Tongue (tissue), 2 donors: ENCODE data around the gene ZFHX3. TPM values are rescaled to one million over a fixed set of nuclear protein-coding genes. Genes with fewer than 3 reads are reported as not detected.
A peak's percentile ranks its signal among the peaks of the same experiment; 100 is the strongest.

Experiments used
- DNase-seq: peaks from one replicate; pipeline ENCODE4 v3.0.0-alpha.2; 2015
- total RNA-seq: library from RNA; depleted of rRNA; stranded (reverse); fragments of >200 nt; gene quantifications from one replicate; pipeline ENCODE4 v1.2.3, GENCODE V29; 2014

The ZFHX3 gene
- total RNA-seq, 1 donor from 2014 or later = 12.7 TPM

DNA sequence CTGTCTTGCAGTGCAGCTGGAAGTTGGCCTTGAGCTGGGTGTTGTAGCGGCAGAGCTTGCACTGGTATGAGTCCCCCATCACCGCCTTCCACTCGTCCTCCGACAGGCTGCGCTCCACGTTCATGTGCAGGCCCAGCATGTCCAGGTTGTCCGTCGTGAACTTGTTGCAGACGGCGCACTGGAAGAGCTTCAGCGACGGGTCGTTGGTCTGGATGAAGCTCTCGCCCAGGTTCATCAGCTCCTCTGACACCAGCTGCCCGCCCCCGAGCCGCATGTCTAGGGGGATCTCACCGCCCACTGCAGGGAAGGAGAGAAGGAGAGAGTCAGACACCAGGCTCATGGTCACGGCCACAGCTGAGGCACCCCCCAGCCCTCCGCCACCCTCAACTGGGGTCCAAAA lies 97.3 kb downstream of the ZFHX3 start:
- DNase-seq = no peak

DNA sequence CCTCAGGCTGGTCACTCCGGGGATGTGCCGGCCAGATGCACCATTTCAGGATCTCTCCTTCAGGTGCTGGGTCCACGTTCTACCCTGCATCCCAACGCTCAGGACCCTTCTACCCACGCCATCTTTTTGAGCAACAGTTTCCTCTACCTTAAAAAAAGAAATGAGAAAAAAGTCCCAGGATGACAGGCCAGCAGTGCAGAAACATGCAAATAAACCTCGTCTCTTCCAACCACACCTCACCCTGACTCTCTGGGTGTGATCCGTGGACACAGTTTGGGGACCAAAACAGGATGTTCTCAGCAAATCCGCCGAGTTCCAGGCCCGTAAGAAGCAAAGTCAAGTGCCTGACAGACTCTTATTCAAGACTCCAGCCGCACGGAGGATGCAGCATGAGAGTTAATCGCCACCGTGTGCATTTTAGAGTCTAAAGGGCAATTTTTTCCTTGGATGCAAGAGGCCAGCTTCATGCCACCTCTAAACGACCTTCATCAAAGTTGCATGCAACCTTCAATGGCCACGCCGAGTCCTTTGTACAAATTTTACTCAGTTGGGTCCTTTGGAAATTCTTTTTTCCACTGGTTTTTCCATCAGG lies 99.6 kb downstream of the ZFHX3 start:
- DNase-seq = no peak

DNA sequence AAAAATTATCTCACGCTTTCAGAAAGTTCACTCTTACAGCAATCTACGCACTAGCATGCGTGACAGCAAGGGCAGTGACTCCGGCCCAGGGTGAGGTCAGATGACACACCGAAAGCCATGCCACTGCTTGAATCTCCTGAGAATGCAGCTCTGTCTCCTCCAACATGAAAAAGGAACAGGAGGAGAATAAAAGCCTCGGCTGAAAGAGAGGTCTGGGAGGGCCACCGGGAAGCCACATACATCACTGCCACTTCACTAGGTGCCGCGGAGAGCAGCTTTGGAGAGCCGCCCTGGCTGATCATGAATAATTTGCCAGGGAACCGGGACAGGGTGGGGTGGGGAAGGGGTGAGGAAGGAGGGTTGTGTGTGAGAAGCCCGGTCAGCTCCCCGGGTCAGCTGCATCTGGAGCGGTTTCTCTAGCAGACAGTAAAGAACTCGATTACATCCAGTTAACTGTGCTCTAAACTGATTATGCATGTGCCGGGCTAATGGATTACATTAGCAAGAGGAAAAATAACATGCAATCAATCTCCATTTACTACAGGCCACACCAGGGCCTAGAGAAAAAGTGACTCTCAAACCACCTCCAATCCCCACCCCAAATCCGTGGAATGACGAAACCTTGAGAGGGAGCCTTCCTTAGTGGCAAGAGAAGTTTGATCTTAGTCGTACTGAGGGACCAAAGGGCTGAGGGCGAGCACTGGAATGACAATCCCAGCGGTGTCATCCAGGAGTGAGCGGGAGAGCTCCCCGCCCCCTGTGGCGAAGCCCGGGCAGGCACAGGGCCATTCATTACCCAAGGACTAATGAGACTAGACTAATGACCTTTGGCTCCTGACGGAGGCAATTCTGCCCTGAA lies 100.3 kb downstream of the ZFHX3 start:
- DNase-seq = peak; percentile 30

DNA sequence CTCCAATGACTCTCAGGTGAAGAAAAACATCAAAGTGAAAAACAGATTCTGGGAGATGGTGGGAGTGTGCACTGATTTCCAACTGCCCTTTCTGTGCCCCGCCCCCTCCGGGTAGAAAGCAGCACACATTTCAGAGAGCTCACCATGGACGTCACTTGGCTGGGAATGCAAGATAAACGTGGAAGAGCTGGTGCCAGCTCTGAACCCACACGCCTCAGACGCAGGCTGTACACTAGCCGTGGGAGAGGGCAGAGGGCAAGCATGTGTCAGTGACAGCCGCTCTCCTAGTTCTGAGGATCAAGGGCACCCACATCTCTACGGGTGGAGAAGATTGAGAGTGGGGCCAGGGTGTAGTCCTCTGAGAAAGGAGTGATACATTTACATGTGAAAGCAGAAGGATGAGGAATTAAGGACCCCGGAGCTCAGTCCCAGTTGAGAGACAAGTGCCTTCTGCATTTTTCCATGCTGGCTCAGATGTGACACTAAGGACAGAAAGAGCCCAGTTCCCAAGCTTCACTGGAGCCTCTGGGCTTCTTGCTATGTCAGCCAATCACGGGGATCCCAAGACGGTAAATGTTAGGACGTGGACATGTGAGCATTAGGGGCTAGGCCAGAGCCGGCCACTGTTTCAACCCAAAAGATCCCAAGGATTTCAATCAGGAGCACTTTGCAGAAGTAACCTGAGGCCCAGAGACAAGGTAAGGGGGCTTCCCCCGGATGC lies 101.3 kb downstream of the ZFHX3 start:
- DNase-seq = peak; percentile 40

DNA sequence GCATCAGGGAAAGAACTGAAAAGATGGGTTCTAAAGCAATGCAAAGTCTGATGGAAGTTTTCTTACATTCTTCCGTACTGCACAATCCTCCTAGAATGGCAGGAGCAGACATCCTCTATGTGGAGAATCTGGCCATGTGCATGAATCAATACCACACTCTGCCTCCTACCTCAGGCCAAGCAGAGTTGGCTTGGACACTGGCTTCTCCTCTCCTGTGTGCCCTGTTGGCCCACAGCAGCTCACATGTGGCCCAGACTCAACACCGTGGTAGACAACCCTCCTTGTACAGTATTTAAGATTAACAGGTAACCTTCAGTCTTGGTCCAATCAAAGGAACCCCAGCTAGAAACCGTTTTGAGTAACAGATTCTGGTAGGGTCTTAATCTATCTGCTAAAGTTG lies 101.9 kb downstream of the ZFHX3 start:
- no peak for DNase-seq

DNA sequence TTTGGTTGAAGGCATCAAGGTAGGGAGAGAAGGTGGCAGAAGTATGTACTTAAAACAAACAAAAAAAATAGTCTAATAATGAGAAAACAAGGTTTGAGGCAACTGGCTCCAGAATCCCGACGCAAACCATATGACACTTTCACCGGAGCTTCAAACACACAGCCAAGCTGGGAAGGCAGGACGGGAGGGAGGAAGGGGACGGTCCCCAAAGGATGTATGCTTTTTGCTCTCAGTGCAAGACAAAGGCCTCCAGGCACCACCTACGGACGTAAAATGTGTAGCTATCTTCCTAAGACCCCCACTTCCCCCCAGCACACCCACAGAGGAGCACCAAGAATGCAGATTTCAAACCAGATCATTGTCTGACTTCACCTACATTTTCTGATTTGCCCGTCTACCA lies 102.3 kb downstream of the ZFHX3 start:
- DNase-seq = no peak

DNA sequence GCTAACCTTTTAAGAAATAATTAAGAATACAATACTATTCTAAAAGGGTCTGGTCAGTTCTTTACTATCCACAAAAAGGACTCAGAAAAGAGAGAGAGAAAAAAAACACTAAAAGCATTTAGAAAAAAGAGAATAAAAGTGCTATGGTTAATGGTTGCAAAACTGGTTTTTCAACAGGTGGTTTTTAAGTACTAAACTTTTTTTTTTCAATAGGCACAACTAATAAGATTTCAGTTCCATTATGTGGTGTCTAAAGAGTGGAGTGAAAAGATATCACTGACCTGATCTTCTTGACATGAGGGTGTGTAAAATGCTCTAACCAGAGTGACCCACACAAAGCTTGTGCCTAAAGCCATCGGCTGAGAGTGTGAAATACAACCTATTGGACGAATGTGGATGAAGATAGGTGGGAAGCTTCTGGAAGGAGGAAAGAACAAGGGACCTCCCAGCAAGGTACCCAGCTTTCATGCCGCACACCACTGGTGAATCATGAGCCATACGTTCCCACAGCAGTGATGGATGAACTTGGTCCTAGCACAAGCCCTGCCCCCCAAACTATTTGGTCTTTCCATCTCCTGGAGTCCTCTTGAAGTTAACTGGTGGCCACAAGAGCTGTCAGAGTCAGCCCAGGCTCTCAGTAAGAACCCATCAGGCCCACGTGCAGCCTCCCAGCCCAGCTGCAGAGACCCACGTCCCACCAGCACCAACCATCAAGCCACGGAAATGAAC lies 103.0 kb downstream of the ZFHX3 start:
- DNase-seq = no peak

DNA sequence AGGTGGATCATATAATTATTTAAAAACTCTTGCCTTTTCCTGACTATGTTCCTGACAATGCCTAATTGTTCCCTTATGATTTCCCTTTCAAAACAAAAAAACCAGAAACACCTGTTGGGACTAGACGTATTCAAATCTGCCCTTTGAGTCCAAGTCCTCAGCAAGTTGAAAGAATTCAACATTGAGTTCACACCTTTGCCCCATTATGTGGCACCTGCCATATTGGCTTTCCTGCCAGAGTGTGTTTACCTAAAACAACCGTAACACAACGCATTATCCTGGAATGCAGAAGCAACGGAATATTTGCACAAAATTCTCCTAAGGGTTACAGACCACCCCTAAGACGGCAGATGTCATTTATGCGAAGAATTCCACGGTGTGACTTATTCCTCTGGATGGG lies 105.9 kb downstream of the ZFHX3 start:
- no peak for DNase-seq

DNA sequence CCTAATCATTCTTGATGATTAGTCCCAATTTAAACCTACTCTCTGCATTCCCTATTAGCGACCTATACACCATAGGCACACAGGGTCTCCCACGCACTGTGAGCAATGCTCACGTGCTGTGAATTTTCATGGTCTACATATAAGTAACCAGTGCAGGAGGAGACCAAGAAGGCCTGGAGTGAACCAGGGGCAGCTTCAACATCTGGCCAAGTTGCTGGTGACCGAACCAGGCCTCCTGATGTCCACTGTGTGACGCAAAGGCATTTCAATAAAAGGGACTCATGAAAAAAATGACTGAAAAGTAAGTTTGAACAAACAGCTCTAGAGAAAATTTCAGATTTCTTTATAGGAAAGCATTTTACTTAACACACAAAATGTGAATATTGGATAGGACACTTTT lies 107.0 kb downstream of the ZFHX3 start:
- DNase-seq = no peak

DNA sequence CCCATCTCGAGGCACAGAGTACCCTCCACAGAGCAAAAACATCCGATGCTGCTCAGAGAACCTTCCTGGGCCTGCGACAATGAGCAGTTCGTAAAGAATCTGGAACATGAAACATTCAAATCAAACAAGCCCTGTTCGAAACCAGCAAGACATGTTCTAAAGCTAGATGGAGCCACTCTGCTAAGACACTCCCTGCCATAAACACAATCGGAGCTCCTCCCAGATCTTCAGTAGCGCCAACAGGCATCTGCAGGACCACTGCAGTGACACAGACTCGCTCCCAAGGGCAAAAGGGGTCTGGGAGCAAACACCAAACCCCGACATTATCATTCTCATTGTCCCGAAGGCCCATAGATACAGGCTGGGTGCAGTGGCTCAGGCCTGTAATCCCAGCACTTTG lies 108.7 kb downstream of the ZFHX3 start:
- DNase-seq = peak; percentile 67

DNA sequence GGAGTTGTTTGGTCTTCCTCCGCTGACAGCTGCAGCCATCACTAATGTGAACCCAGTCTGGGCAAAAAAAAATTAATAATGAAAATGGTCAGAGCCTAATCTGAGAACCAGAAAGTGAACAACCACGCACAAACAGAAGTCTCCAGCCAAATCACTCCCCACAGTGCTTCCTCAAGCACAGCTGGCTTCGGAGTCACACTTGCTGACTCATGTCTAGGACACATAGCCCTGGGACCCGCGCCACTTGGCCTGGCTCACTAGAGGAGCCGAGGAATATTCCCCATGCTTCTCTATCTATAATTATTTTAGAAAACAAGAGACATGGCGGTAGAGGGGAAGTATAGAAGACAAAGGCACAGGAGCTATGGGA lies 109.1 kb downstream of the ZFHX3 start:
- DNase-seq = peak; percentile 90

DNA sequence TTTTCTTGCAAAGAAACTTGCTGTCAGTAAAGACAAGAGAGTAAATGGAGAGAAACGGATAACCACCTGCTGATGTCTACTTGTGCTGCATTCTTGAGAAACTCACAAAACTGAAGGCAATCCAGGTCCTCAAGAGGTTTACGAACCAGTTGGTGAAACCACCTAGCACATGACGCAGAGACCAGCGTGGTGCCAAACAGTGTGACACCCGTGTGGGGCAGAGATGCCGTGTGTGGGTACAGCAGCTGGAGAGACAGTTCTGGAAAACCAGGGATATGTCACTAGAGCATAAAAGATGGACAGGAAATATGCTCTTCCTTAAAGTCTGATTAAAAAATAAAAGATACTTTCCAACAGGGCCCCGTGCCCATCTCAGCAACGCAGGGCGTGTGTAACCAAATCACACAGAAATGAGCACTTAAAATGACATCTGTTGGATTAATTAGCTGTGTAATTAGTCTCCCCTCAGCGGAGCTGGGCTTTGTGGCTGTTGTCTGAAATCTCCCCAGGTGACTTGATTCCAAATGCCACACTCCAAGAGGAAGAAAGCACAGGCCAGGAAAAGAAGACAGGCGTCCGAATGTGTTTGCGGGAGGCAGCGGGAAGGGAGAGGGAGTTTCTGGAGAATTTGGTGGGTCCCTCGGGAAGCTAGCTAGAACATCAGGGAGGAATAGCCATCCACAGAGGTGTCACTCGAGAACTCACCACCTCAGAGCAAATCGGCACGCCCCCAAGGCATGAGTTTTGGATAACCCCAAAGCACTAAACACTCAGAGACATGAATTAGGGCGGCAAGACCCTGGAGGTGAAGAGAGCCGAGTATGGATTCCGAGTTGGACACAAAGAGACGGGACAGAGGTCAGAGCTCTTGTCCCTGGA lies 109.8 kb downstream of the ZFHX3 start:
- peak; percentile 27 for DNase-seq

DNA sequence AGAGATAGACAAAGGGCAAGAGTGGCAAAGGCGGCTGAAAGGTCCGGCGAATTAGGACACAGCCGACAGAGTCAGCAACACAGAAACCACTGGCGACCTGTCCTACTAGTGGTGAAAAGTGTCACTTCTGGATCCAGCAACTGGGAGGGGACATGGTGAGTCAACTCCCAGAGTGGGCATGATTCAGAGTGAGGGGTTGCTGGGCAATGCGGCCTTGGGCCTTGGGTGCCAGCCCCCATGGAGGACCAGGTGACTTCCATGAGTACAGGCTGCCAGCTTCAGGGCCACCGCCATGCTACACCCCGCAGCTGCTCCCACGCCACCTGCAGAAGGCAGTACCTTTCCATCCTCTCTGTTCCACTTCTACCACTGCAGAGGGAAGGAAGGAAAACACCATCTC lies 110.6 kb downstream of the ZFHX3 start:
- DNase-seq = no peak

DNA sequence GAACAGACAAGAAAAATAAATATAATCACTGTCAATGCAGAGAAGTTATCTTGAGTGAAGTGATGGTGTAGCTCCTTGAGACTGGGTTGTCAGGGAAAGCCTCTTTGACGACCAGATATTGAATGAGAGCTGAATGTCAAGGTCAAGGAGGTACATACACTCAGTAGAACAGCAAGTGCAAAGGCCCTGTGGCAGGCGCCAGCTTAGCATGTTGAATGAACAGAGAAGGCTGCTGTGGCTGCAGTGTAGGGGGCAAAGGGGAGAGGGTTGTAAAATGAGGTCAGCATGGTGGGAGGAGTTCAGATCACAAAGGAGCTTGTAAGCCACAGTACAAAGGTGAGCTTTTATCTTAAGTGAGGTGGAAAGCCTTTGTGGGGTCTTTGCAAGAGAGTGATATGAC lies 111.5 kb downstream of the ZFHX3 start:
- no peak for DNase-seq

DNA sequence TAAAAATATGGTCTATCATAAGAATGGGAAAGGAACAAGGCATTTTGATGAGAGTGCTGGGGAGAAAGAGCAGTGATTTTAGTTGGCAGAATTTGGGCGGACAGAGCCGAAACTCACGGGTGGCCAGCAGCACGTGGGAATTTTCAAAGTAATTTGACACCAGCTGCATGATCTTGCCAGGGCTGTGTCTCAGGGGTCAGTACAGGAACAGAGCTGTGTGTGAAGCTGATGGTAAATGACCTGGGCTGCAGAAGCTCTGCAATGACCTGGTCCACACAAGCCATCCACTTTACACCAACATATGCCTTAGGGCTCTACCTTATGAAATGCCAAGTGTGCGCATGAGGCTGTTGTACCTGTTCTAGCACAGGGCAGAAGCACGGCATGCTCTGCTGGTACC lies 112.0 kb downstream of the ZFHX3 start:
- peak; percentile 54 for DNase-seq

DNA sequence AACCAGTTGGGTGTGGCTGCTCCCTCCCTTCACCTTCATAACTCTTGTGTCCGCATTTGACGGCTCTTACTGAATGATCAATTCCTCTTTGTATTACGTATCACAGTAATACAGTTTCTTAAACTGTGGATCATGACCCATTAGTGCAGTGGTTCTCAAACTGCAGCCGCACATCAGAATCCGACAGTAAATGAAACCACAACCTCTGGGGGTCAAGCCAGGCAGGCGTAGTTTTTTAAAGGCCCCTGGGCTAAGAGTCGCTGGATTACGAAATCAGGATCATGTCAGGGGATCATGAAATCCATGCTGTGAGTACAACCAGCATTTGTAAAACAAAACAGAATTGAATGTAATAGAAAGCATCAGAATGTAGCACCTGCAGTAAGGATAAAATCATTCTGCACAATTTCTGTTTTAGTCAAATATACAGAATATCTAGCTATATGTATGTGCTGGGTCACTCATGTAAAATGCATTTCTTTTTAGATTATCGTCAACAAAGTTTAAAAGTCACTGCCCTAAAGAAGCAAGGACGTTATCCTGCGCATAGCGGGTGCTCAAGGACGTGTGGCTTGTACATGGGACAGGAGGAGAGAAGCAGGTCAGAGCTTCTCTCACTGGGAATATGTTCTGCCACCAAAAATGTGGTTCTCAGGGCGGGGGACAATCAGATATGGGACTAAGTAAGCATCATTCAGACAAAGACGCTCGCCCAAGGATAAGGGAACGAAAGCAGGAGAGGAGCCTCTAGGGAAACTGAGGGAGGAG lies 113.1 kb downstream of the ZFHX3 start:
- no peak for DNase-seq

DNA sequence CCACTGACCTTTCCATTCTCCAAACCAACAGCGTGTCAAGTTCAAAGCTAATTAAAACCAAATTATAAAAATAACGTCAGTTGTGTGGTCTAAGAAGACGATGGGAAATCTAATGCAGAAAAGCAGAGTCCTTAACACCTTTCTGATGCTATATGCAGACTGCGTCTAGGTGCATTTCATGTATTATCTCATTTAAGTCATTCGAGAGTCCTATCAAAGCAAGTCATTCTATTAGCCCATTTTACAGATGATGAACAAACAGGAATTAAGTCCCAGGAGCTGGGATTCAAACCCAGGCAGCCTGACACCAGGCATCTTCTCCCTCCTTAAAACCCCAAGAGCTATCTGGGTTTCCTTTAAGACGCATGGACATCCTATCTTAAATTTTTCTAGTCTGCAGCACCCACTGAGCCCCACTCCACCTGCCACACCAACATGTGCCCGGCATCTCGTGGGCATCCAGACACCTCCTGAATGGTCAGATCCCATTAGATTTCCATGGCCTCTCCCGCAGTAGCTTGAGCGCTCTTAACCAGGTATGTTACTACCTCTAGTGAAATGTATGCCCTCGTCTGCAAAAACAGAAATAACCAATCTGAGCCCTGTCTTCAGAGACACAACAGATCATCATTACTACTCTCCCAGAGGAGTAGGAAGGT lies 115.1 kb downstream of the ZFHX3 start:
- no peak for DNase-seq

DNA sequence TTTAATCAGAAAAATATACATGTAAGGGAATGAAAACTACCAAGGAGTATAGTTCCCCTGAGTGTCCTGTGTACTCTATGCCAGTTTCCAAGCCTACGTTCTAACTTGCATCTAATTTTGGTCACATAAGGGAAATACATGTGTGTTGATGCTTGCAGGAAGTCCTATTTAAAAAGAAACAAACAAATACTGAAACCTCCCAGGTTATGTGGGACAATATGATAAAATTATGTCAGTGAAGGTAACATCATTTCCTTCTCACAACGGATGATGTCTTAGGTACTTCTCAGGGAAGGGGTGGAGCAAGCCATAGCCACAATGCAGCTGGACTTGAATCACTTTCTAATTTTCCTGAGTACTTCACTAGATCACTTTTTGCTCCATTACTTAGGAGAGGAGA lies 115.9 kb downstream of the ZFHX3 start:
- DNase-seq = no peak

DNA sequence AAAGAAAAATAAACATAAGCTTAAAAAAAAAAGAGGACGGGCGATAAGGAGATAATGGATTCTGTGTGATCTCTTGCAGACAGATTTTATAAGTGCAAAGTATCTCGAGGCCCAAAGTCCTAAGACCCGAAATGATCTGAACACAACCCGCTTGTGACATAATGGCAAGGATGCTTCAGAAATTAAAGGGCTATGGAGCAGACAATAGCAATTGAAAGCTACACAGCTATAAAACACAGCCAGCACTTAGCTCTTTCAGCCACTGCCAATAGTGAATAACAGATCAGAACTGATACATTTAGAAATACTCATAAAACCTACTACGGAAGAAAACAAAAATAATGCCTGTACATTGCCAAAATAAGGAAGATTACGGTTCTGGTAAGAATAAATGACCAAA lies 117.5 kb downstream of the ZFHX3 start:
- no peak for DNase-seq
